ENCODE data around the gene ZNF648. TPM values are rescaled to one million over a fixed set of nuclear protein-coding genes. Genes with fewer than 3 reads are reported as not detected.

The ZNF648 gene
- total RNA-seq, 2 donors from 2014 or later = 0.34 TPM; not detected in 1

DNA sequence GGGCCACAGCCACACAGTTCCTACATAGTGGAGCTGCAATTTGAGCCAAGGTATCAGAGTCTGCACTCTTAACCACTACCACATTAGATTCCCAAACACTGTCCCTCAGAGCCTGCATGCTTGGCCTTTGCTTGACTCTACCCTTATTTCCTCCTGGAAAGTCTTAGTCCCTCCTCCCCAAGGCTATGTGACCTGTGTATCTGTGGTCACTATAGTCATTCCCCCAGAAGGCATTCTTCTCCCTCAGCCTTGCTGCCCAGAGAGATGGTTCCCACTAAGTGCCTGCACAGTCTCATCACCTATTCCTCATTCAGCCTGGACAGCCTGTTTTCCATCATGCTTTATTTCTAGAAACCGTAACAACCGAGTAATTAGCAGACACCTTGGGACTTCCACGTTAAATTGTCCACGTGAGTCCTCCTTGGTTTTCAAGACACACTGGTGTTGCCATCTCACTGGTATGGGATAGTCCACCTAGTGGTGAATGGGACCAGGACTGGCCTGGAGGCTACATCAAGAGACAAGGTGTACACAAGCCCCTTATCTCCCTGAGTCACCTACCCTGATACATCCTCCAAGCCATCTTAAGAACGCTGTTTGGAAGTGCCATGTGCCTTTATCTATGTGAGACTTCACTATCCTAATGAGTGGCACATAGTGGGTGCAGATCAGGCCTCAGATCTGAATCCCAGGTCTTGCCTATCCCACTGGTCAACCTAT is 3.8 kb upstream of the ZNF648 start:
- 89% methylated on average over 5 of the region's 5 CpGs for WGBS
- H3K4me1 ChIP-seq (replicated peaks) = no peaks in the 10 kb centered on the region
- no peak for TF ChIP-seq POLR2AphosphoS5 (IDR thresholded peaks at IDR 0.05)
- TF ChIP-seq, protein P1, sequence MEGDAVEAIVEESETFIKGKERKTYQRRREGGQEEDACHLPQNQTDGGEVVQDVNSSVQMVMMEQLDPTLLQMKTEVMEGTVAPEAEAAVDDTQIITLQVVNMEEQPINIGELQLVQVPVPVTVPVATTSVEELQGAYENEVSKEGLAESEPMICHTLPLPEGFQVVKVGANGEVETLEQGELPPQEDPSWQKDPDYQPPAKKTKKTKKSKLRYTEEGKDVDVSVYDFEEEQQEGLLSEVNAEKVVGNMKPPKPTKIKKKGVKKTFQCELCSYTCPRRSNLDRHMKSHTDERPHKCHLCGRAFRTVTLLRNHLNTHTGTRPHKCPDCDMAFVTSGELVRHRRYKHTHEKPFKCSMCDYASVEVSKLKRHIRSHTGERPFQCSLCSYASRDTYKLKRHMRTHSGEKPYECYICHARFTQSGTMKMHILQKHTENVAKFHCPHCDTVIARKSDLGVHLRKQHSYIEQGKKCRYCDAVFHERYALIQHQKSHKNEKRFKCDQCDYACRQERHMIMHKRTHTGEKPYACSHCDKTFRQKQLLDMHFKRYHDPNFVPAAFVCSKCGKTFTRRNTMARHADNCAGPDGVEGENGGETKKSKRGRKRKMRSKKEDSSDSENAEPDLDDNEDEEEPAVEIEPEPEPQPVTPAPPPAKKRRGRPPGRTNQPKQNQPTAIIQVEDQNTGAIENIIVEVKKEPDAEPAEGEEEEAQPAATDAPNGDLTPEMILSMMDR (IDR thresholded peaks at IDR 0.05) = no peak
- TF ChIP-seq POLR2A (IDR thresholded peaks at IDR 0.05) = no peak
- no peaks in the 10 kb centered on the region for H3K36me3 ChIP-seq
- no peaks in the 10 kb centered on the region for H3K27me3 ChIP-seq (replicated peaks; ENCODE audit: insufficient read depth)
- DNase-seq (ENCODE audit: low spot score) = no peak
- H3K9me3 ChIP-seq = no peaks in the 10 kb centered on the region
- H3K4me3 ChIP-seq = no peak overlapping the region
- H3K27ac ChIP-seq = no peak overlapping the region
- intact Hi-C loops (cut with DNase I) = no loop called here

DNA sequence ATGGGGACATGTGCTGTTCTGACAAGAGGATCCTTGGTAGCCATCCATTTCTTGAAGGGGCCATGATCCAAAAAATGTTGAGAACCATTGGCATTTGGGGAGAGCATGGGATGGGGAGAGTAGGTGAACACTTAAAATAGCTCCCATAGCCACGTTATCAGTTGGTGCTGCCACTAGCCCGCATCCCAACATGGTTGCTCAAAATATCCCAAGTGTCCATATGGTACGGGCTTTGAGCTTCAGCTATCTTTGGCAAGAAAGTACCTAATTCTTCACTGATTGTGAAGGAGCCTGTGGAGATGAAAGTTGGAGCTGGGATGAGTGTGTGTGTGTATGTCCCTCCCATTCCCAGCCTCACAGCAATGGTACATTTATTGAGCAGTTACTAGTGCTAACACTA is 3.1 kb upstream of the ZNF648 start:
- no peak for TF ChIP-seq POLR2A (IDR thresholded peaks at IDR 0.05)
- no peak for TF ChIP-seq POLR2AphosphoS5 (IDR thresholded peaks at IDR 0.05)
- TF ChIP-seq, protein P1 (IDR thresholded peaks at IDR 0.05) = no peak
- Histone ChIP-seq H3K27ac (no peak overlapping the region), H3K36me3 (no peaks in the 10 kb centered on the region), H3K27me3 (replicated peaks; ENCODE audit: insufficient read depth) (no peaks in the 10 kb centered on the region), H3K4me3 (no peak overlapping the region), H3K9me3 (no peaks in the 10 kb centered on the region), H3K4me1 (replicated peaks) (no peaks in the 10 kb centered on the region)
- DNase-seq (ENCODE audit: low spot score) = no peak
- WGBS = 89% methylated on average over 3 of the region's 3 CpGs
- intact Hi-C loops (cut with DNase I) = no loop called here

DNA sequence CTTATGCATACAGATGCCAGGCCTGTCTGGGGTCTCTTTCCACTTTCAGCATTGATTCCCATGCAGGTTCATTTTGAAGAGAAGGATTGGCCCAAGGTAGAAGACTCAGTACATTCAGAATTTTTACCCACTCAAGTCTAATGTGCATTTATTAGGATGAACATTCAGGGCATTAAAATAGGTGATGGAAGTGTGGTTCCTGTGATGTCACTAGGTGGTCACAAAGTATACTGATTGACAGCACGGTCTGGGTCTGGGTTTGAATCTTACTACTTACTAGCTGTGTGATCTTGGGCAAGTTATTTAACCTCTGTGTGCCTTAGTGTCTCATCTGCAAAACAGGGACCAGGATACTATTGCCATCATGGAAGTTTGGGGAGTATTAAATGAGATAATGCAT is 711 bp upstream of the ZNF648 start:
- WGBS = 95% methylated on average over 1 of the region's 1 CpG
- H3K4me3 ChIP-seq = no peak overlapping the region
- no peaks in the 10 kb centered on the region for H3K4me1 ChIP-seq (replicated peaks)
- DNase-seq (ENCODE audit: low spot score) = no peak
- intact Hi-C loops (cut with DNase I) = no loop called here
- TF ChIP-seq POLR2A (IDR thresholded peaks at IDR 0.05) (no peak), POLR2AphosphoS5 (IDR thresholded peaks at IDR 0.05) (no peak)
- TF ChIP-seq, protein P1 (IDR thresholded peaks at IDR 0.05) = no peak
- H3K27ac ChIP-seq = no peak overlapping the region
- no peaks in the 10 kb centered on the region for H3K36me3 ChIP-seq
- peaks cover 2% of the 10 kb centered on the region for H3K27me3 ChIP-seq (replicated peaks; ENCODE audit: insufficient read depth)
- H3K9me3 ChIP-seq = no peaks in the 10 kb centered on the region

DNA sequence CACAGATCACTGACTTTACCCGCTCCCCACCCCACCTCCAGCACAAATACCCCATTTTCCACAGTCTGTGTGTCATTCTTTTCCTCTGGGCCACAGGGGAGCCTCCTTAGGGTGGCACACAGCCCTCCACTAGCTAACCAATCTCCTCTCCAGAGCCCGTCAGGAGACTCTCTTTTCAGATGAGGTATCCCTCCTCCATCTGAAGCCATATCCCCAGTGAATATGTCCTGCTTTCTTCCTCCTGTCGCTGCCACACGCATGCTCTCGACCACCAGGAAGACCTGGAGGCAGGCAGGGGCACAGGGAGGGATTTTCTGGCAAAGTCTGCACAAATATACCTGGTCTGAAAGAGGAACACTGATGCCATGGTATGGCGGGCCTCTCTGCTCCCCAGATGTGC is 635 bp downstream of the ZNF648 start:
- H3K4me1 ChIP-seq (replicated peaks) = no peaks in the 10 kb centered on the region
- 79% methylated on average over 6 of the region's 6 CpGs for WGBS
- H3K9me3 ChIP-seq = no peaks in the 10 kb centered on the region
- TF ChIP-seq, protein P1 (IDR thresholded peaks at IDR 0.05) = no peak
- no peak for TF ChIP-seq POLR2AphosphoS5 (IDR thresholded peaks at IDR 0.05)
- no peak for TF ChIP-seq POLR2A (IDR thresholded peaks at IDR 0.05)
- no peak overlapping the region for H3K27ac ChIP-seq
- H3K36me3 ChIP-seq = no peaks in the 10 kb centered on the region
- intact Hi-C loops (cut with DNase I) = no loop called here
- H3K4me3 ChIP-seq = no peak overlapping the region
- H3K27me3 ChIP-seq (replicated peaks; ENCODE audit: insufficient read depth) = peaks cover 9% of the 10 kb centered on the region
- no peak for DNase-seq (ENCODE audit: low spot score)

DNA sequence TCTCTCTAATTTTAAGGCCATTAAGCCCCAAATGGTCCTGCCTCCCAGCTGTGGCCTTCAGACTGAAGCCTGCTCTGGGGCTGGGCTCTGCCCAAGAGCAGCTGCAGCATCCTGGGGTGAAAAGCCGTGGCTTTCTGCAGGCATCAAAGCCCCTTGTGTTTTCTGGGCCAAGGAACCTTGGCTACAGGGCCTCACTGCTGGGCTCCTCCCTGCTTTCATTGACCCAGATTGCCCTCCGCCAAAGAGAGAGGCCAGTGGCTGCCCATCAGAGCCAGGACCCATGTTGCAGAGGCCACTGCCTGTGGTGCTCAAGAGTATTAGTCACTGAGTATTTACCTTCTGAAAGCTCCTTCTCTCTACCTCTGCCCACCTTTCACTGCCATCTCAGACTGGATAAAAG is 1.6 kb downstream of the ZNF648 start:
- 89% methylated on average over 2 of the region's 2 CpGs for WGBS
- Histone ChIP-seq H3K27me3 (replicated peaks; ENCODE audit: insufficient read depth) (peaks cover 9% of the 10 kb centered on the region), H3K27ac (no peak overlapping the region), H3K4me1 (replicated peaks) (no peaks in the 10 kb centered on the region), H3K4me3 (no peak overlapping the region), H3K36me3 (no peaks in the 10 kb centered on the region), H3K9me3 (no peaks in the 10 kb centered on the region)
- intact Hi-C loops (cut with DNase I) = no loop called here
- DNase-seq (ENCODE audit: low spot score) = no peak
- TF ChIP-seq POLR2AphosphoS5 (IDR thresholded peaks at IDR 0.05) = no peak
- TF ChIP-seq, protein P1 (IDR thresholded peaks at IDR 0.05) = no peak
- no peak for TF ChIP-seq POLR2A (IDR thresholded peaks at IDR 0.05)

All from prostate gland (tissue), 2 donors.